IMR-90 (cell line): Measurements from ENCODE around the gene OSGEP. TPM values are rescaled to one million over a fixed set of nuclear protein-coding genes. Genes with fewer than 3 reads are reported as not detected.

Source experiments
- ATAC-seq: fragments of 200-7000 bp; cut with Tn5 transposase; 2 replicates; pipeline ENCODE4 v1.9.1; 2020; ENCODE audit warnings: low read depth, mild to moderate bottlenecking, moderate library complexity
- BruUV-seq: library from RNA; stranded (reverse); fragments of 400-500 nt; replicated peaks from 2 replicates; lab custom pipeline; 2021; lab: Mats Ljungman, UMichigan
- CTCF ChIA-PET: fragments of 300-600 bp; formaldehyde crosslinking; extraction: SDS; loops from one replicate; lab custom pipeline; 2021; ENCODE audit warnings: antibody characterized with exemption; lab: Yijun Ruan, JAX
- POLR2A ChIA-PET: fragments of 300-600 bp; sonication (Branson Sonifier 250); formaldehyde crosslinking; loops from one replicate; lab custom pipeline; 2022; ENCODE audit warnings: antibody characterized with exemption; ENCODE audit not compliant: unreplicated experiment; lab: Charles Lee
- DNase-seq: peaks from one replicate; pipeline ENCODE4 v3.0.0; 2013
- H2AFZ ChIP-seq: replicated peaks from 2 replicates; pipeline ENCODE3; 2013; ENCODE audit warnings: low read length, mild to moderate bottlenecking; ENCODE audit not compliant: poor library complexity
- H2AK5ac ChIP-seq: 2 replicates; pipeline ENCODE4 v1.6.1; 2013; ENCODE audit warnings: low read depth, low read length, inconsistent platforms
- H2AK9ac ChIP-seq: replicated peaks from 2 replicates; pipeline ENCODE3; 2013; ENCODE audit warnings: mild to moderate bottlenecking, low read depth, low read length, moderate library complexity; ENCODE audit not compliant: poor library complexity
- H2BK120ac ChIP-seq: 2 replicates; pipeline ENCODE4 v1.6.1; 2013; ENCODE audit warnings: low read depth, low read length, inconsistent platforms
- H2BK15ac ChIP-seq: 3 replicates; pipeline ENCODE4 v1.6.1; 2013; ENCODE audit warnings: low read depth, low read length, inconsistent platforms
- H2BK20ac ChIP-seq: 2 replicates; pipeline ENCODE4 v1.6.1; 2013; ENCODE audit warnings: low read depth, mild to moderate bottlenecking, inconsistent platforms, low read length, moderate library complexity
- H2BK5ac ChIP-seq: 2 replicates; pipeline ENCODE4 v1.6.1; 2013; ENCODE audit warnings: mild to moderate bottlenecking, low read depth, low read length, inconsistent platforms; ENCODE audit not compliant: poor library complexity, severe bottlenecking
- H3K14ac ChIP-seq: replicated peaks from 2 replicates; pipeline ENCODE4 v1.6.1; 2013; ENCODE audit warnings: low read depth, low read length, inconsistent platforms
- H3K18ac ChIP-seq: 2 replicates; pipeline ENCODE4 v1.6.1; 2013; ENCODE audit warnings: low read depth, low read length, control low read depth
- H3K23ac ChIP-seq: 2 replicates; pipeline ENCODE4 v1.6.1; 2013; ENCODE audit warnings: low read depth, low read length, inconsistent platforms
- H3K27ac ChIP-seq: 2 replicates; pipeline ENCODE4 v1.5.1; 2013; ENCODE audit warnings: mild to moderate bottlenecking, control low read depth, low read length; ENCODE audit not compliant: insufficient read depth
- H3K27me3 ChIP-seq: 2 replicates; pipeline ENCODE4 v1.6.1; 2013; ENCODE audit warnings: low read length; ENCODE audit not compliant: control insufficient read depth, insufficient read depth
- H3K36me3 ChIP-seq: 2 replicates; pipeline ENCODE4 v1.6.1; 2013; ENCODE audit warnings: low read length, mixed read lengths; ENCODE audit not compliant: control insufficient read depth, insufficient read depth
- H3K4ac ChIP-seq: 2 replicates; pipeline ENCODE4 v1.6.1; 2013; ENCODE audit warnings: low read depth, low read length, inconsistent platforms
- H3K4me1 ChIP-seq: 2 replicates; pipeline ENCODE4 v1.6.1; 2013; ENCODE audit warnings: low read length, mixed read lengths; ENCODE audit not compliant: control insufficient read depth, insufficient read depth
- H3K4me2 ChIP-seq: 2 replicates; pipeline ENCODE4 v1.6.1; 2013; ENCODE audit warnings: low read depth, mild to moderate bottlenecking, control low read depth, low read length, moderate library complexity
- H3K4me3 ChIP-seq: 2 replicates; pipeline ENCODE4 v1.5.1; 2013; ENCODE audit warnings: low read depth, mild to moderate bottlenecking, control low read depth, low read length, moderate library complexity; ENCODE audit not compliant: insufficient read depth
- H3K56ac ChIP-seq: 2 replicates; pipeline ENCODE4 v1.6.1; 2013; ENCODE audit warnings: low read length, inconsistent platforms; ENCODE audit not compliant: insufficient read depth; ENCODE audit errors: extremely low read depth
- H3K79me1 ChIP-seq, 2 experiments: 2 replicates each; pipeline ENCODE4 v1.6.1; 2013; ENCODE audit warnings: low read length in 2 of 2, inconsistent platforms in 1 of 2, low read depth in 1 of 2
- H3K9ac ChIP-seq: 2 replicates; pipeline ENCODE4 v1.6.1; 2013; ENCODE audit warnings: low read depth, low read length, control low read depth
- H3K9me1 ChIP-seq: 2 replicates; pipeline ENCODE4 v1.6.1; 2013; ENCODE audit warnings: low read length, inconsistent platforms; ENCODE audit not compliant: insufficient read depth
- H3K9me3 ChIP-seq: 2 replicates; pipeline ENCODE4 v1.6.1; 2013; ENCODE audit warnings: low read length; ENCODE audit not compliant: control insufficient read depth, insufficient read depth
- H4K20me1 ChIP-seq: 2 replicates; pipeline ENCODE4 v1.6.1; 2013; ENCODE audit warnings: low read length, inconsistent platforms; ENCODE audit not compliant: insufficient read depth
- H4K5ac ChIP-seq: 2 replicates; pipeline ENCODE4 v1.6.1; 2013; ENCODE audit warnings: mild to moderate bottlenecking, low read depth, low read length, control low read depth
- H4K8ac ChIP-seq, 2 experiments: 2 replicates each; pipeline ENCODE4 v1.6.1; 2013; ENCODE audit warnings: low read depth in 2 of 2, low read length in 2 of 2, control low read depth in 1 of 2, inconsistent platforms in 1 of 2
- H4K91ac ChIP-seq: 2 replicates; pipeline ENCODE4 v1.6.1; 2013; ENCODE audit warnings: low read depth, low read length, inconsistent platforms; ENCODE audit not compliant: insufficient read depth
- BHLHE40 ChIP-seq: fragments of 150-350 bp; IDR thresholded peaks from 2 replicates; pipeline ENCODE4 v1.6.1; 2016; ENCODE audit warnings: mild to moderate bottlenecking, low read depth, low read length
- MAFK ChIP-seq: IDR thresholded peaks from 2 replicates; pipeline ENCODE4 v1.6.1; 2012; ENCODE audit warnings: low read depth, low read length, improper control_type of control experiment
- MXI1 ChIP-seq: IDR thresholded peaks from 2 replicates; pipeline ENCODE4 v1.6.1; 2012; ENCODE audit warnings: low read depth, mild to moderate bottlenecking, low read length, moderate library complexity, borderline replicate concordance
- POLR2A ChIP-seq: IDR thresholded peaks from 2 replicates; pipeline ENCODE4 v1.6.1; 2012; ENCODE audit warnings: mild to moderate bottlenecking, low read depth, low read length
- RAD21 ChIP-seq: IDR thresholded peaks from 2 replicates; pipeline ENCODE4 v1.6.1; 2012; ENCODE audit warnings: low read length, improper control_type of control experiment
- RCOR1 ChIP-seq: IDR thresholded peaks from 2 replicates; pipeline ENCODE4 v1.6.1; 2012; ENCODE audit warnings: mild to moderate bottlenecking, low read length, improper control_type of control experiment; ENCODE audit not compliant: insufficient replicate concordance
- SMC3 ChIP-seq: fragments of 150-350 bp; IDR thresholded peaks from 2 replicates; pipeline ENCODE4 v1.6.1; 2016; ENCODE audit warnings: low read depth, mild to moderate bottlenecking, antibody characterized with exemption, low read length, moderate library complexity
- WGBS, 2 experiments: methylation state at CpG; one replicate each; pipeline versions ENCODE4 v1.1.5 to v1.1.7; 2013; ENCODE audit warnings: missing lambda C conversion rate in 2 of 2; ENCODE audit not compliant: insufficient read length in 1 of 2; ENCODE audit errors: extremely low coverage in 2 of 2; 5-methylcytosine and 5-hydroxymethylcytosine counted together
- dilution Hi-C: fragments of 300-500 bp; cut with HindIII; formaldehyde crosslinking; loops from one replicate; pipeline ENCODE4 v1.14.3; 2018; ENCODE audit warnings: low sequenced_read_pairs; ENCODE audit not compliant: unreplicated experiment
- in situ Hi-C: fragments of 300-500 bp; cut with MboI; formaldehyde crosslinking; loops from 3 replicates; pipeline ENCODE4 v1.14.3; 2019; ENCODE audit warnings: low sequenced_read_pairs, inconsistent platforms, mixed read lengths
- intact Hi-C: fragments of 100-400 bp; cut with micrococcal nuclease; formaldehyde crosslinking; loops from 2 replicates; pipeline ENCODE4 v1.10.0; 2022
- polyA plus RNA-seq, 3 experiments: library from polyadenylated mRNA; depleted of rRNA; stranded (reverse); fragments of >200 nt; gene quantifications; 2 replicates each; pipeline ENCODE4 v1.2.3, GENCODE V29; 2012; ENCODE audit warnings: low replicate concordance in 1 of 3
- total RNA-seq: library from RNA; depleted of rRNA; stranded (reverse); fragments of >200 nt; gene quantifications from 2 replicates; pipeline ENCODE4 v1.2.3, GENCODE V29; 2012
- TF ChIP-seq, protein P1 (sequence below): conservative IDR thresholded peaks from 2 replicates; pipeline ENCODE4 v1.5.1; 2012; ENCODE audit warnings: mild to moderate bottlenecking, low read depth, low read length, improper control_type of control experiment

Gene OSGEP
- total and polyA plus RNA-seq, 2 of the 4 experiments (the other 2 are of a cell fraction): 24.7 to 32.4 TPM

DNA sequence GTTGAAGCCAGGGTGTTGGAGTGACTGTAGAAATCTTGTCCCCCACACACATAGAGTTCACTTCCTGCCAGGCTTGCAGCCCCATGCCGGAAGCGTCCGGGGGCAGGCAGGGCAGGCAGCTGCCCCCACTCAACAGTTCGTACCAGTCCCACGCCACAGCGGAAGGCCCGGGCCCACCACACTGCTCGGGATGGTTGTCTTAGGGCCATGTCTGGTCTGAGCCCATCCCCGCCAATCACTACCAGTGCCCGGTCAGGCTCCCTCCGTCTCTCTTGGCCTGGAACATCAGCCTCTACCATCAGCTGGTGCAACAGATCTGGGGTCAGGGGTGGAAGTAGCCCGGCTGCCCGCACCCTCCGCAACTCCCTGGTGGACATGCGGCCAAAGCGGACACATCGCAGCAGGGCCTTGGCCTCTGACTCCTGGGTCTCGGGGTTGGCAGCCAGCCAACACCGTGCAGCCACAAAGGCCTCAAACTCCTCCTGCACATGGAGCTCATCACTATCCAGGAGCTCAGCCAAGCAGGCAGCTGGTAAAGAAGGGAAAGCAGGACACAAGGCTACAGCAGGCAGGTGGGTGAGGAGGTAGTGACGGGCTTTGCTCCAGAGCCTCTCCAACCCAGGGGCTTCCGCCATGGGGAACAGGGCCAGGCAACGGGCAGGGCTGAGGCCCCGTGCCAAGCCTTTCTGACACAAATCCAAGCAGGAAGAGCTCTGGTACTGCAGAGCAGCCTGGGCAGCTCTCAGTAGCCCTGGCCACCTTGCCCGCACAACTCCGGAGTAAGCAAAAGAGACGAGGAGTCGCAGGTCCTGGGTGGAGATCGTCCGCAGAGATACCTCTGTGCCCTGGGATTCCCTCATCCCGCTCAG is 24.6 kb downstream of the OSGEP start:
- no peak overlapping the region for H3K23ac ChIP-seq
- no peak overlapping the region for H3K27ac ChIP-seq
- H3K18ac ChIP-seq: no peak overlapping the region
- no peak overlapping the region for H2AK9ac ChIP-seq
- H4K8ac ChIP-seq: no peak overlapping the region
- in situ Hi-C loops: no loop called here
- DNase-seq (no peak), ATAC-seq (no peak)
- H3K27me3 ChIP-seq: peaks cover 3% of the 10 kb centered on the region; the same call in 1 of the 2 replicates
- H3K4me3 ChIP-seq: no peak overlapping the region
- H4K91ac ChIP-seq: no peak overlapping the region
- no peak overlapping the region for H2BK15ac ChIP-seq
- no peaks in the 10 kb centered on the region for H3K9me1 ChIP-seq
- no peaks in the 10 kb centered on the region for H4K20me1 ChIP-seq
- dilution Hi-C loops: no loop called here
- H3K9me3 ChIP-seq: no peaks in the 10 kb centered on the region
- peaks cover 2% of the 10 kb centered on the region; the same call in 1 of the 2 replicates for H3K4me1 ChIP-seq
- no TSS peak for BruUV-seq
- 93% methylated on average over 14 of the region's 30 CpGs; no CpG with 5 or more reads in 1 of the 2 experiments for WGBS, 2 experiments
- POLR2A ChIA-PET: interaction anchor here (0.5 kb wide), 1 partner anchor 11 kb away, joined by 4 read pairs; no protein-coding TSS in a partner anchor
- intact Hi-C loops: no loop called here
- no peak overlapping the region for H3K4ac ChIP-seq
- no peak overlapping the region for H4K5ac ChIP-seq
- no peak overlapping the region for H2BK120ac ChIP-seq
- CTCF ChIA-PET: no interaction called here
- no peak overlapping the region for H2BK20ac ChIP-seq
- H3K79me1 ChIP-seq: no peaks in the 10 kb centered on the region
- H2BK5ac ChIP-seq: no peak overlapping the region
- no peak overlapping the region for H2AFZ ChIP-seq
- no peak overlapping the region for H3K4me2 ChIP-seq
- no peak for TF ChIP-seq MXI1
- TF ChIP-seq, protein P1, sequence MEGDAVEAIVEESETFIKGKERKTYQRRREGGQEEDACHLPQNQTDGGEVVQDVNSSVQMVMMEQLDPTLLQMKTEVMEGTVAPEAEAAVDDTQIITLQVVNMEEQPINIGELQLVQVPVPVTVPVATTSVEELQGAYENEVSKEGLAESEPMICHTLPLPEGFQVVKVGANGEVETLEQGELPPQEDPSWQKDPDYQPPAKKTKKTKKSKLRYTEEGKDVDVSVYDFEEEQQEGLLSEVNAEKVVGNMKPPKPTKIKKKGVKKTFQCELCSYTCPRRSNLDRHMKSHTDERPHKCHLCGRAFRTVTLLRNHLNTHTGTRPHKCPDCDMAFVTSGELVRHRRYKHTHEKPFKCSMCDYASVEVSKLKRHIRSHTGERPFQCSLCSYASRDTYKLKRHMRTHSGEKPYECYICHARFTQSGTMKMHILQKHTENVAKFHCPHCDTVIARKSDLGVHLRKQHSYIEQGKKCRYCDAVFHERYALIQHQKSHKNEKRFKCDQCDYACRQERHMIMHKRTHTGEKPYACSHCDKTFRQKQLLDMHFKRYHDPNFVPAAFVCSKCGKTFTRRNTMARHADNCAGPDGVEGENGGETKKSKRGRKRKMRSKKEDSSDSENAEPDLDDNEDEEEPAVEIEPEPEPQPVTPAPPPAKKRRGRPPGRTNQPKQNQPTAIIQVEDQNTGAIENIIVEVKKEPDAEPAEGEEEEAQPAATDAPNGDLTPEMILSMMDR: no peak
- TF ChIP-seq RCOR1: no peak
- TF ChIP-seq MAFK: no peak
- no peak for TF ChIP-seq BHLHE40
- no peak for TF ChIP-seq RAD21
- no peak for TF ChIP-seq SMC3
- no peak for TF ChIP-seq POLR2A
- no peak overlapping the region for H2AK5ac ChIP-seq
- no peak overlapping the region for H3K14ac ChIP-seq
- H3K9ac ChIP-seq: no peak overlapping the region
- no peak overlapping the region for H3K56ac ChIP-seq
- no peaks in the 10 kb centered on the region for H3K36me3 ChIP-seq
